RWPE2 (cell line): ENCODE data around the gene AMIGO3.

Experiments
- ATAC-seq: fragments of 200-7000 bp; cut with Tn5 transposase; 3 replicates; pipeline ENCODE4 v1.9.1; 2021; ENCODE audit warnings: low read depth
- DNase-seq: peaks from one replicate; pipeline ENCODE4 v3.0.0-alpha.2; 2020; ENCODE audit warnings: low spot score
- H3K27ac ChIP-seq: fragments of 450-650 bp; 2 replicates; pipeline ENCODE4 v1.5.1; 2017; ENCODE audit warnings: mild to moderate bottlenecking; ENCODE audit not compliant: poor library complexity, severe bottlenecking
- H3K27me3 ChIP-seq: fragments of 250-450 bp; sonication (Bioruptor Pico); 2 replicates; pipeline ENCODE4 v1.5.1; 2021; ENCODE audit warnings: mild to moderate bottlenecking, moderate library complexity; ENCODE audit not compliant: insufficient read depth, poor library complexity, severe bottlenecking
- H3K36me3 ChIP-seq: fragments of 250-450 bp; sonication (Bioruptor Pico); 2 replicates; pipeline ENCODE4 v1.5.1; 2020; ENCODE audit warnings: low read depth, mild to moderate bottlenecking, moderate library complexity
- H3K4me1 ChIP-seq: fragments of 250-450 bp; sonication (Bioruptor Pico); 2 replicates; pipeline ENCODE4 v1.5.1; 2021; ENCODE audit warnings: mild to moderate bottlenecking, moderate library complexity; ENCODE audit not compliant: insufficient read depth, poor library complexity, severe bottlenecking
- H3K4me3 ChIP-seq: fragments of 250-450 bp; sonication (Bioruptor Pico); 2 replicates; pipeline ENCODE4 v1.5.1; 2021; ENCODE audit warnings: mild to moderate bottlenecking, moderate library complexity; ENCODE audit not compliant: severe bottlenecking
- H3K9me3 ChIP-seq: fragments of 250-450 bp; sonication (Bioruptor Pico); 2 replicates; pipeline ENCODE4 v1.5.1; 2021; ENCODE audit warnings: mild to moderate bottlenecking, moderate library complexity; ENCODE audit not compliant: severe bottlenecking
- TF ChIP-seq, protein P1 (sequence below): fragments of 450-650 bp; IDR thresholded peaks from one replicate; pipeline ENCODE4 v1.5.1; 2017; ENCODE audit warnings: mild to moderate bottlenecking, moderate library complexity; ENCODE audit not compliant: poor library complexity, severe bottlenecking

The AMIGO3 gene

DNA sequence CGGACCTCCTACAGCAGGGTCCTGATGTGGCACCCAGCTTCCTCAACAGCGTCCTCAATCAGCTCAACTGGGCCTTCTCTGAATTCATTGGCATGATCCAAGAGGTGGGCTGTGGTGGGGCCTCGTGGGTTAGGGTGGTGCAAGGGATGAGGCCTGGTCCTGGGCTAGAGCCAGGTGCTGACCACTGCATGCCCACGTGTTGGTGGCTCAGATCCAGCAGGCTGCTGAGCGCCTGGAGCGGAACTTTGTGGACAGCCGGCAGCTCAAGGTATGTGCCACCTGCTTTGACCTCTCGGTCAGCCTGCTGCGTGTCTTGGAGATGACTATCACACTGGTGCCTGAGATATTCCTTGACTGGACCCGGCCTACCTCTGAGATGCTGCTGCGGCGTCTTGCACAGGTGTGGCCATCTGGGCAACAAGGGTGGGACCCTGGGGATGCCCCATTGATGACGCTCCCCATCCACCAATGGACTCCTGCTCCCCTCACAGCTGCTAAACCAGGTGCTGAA lies 3.8 kb downstream of the AMIGO3 start:
- peaks cover 3% of the 10 kb centered on the region for H3K36me3 ChIP-seq

DNA sequence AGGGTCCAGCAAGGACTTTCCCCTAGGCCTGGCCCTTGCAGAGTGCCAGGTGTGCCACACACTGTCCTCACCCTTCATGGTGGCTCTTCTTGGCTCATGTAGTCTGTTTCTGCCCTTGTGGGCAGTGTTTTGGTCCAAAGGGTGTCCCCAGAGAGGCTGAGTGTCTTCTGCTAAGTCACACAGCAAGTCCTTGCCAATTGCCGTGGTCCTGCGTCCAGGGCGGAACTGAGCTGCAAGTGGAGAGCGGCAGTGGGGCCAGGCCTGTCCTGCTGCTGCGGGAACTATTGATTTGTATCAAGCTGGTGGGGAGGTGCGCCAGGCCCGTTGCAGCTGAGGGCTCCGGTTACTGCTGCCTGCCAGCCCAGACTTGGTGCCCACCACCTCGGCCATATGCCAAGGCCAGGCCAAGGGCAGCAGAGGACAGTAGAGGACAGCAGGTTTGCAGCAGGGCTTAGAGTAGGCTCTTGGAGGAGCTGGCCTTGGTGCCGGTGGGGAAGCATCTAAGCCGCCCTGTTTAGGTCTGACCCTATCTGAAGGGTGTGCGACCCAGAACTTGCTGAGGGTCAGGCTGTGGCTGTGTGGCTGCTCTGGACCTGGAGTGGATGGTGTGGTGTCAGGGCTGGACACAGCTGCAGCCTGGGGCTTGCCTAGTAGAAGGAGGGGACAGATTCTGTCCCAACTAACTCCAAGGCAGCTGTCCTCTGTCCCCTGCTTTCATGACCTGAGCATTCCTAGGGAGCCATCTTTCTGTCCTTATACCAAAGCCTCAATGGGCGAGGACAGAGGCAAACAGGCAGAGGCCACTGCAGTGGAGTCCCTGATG lies 4.5 kb downstream of the AMIGO3 start:
- Histone ChIP-seq H3K27ac (no peak overlapping the region), H3K4me1 (no peaks in the 10 kb centered on the region), H3K36me3 (no peaks in the 10 kb centered on the region; the same call in 1 of the 2 replicates), H3K27me3 (no peaks in the 10 kb centered on the region), H3K9me3 (no peaks in the 10 kb centered on the region), H3K4me3 (no peak overlapping the region)
- ATAC-seq (no peak), DNase-seq (peak; percentile 48)
- TF ChIP-seq, protein P1, sequence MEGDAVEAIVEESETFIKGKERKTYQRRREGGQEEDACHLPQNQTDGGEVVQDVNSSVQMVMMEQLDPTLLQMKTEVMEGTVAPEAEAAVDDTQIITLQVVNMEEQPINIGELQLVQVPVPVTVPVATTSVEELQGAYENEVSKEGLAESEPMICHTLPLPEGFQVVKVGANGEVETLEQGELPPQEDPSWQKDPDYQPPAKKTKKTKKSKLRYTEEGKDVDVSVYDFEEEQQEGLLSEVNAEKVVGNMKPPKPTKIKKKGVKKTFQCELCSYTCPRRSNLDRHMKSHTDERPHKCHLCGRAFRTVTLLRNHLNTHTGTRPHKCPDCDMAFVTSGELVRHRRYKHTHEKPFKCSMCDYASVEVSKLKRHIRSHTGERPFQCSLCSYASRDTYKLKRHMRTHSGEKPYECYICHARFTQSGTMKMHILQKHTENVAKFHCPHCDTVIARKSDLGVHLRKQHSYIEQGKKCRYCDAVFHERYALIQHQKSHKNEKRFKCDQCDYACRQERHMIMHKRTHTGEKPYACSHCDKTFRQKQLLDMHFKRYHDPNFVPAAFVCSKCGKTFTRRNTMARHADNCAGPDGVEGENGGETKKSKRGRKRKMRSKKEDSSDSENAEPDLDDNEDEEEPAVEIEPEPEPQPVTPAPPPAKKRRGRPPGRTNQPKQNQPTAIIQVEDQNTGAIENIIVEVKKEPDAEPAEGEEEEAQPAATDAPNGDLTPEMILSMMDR, result no peak

More for the DNA sequence above, 3.8 kb downstream of the AMIGO3 start:
- Histone ChIP-seq H3K4me3 (no peak overlapping the region), H3K27ac (no peak overlapping the region), H3K4me1 (no peaks in the 10 kb centered on the region), H3K9me3 (no peaks in the 10 kb centered on the region), H3K27me3 (no peaks in the 10 kb centered on the region)
- ATAC-seq (no peak), DNase-seq (no peak)
- TF ChIP-seq, protein P1, result no peak

DNA sequence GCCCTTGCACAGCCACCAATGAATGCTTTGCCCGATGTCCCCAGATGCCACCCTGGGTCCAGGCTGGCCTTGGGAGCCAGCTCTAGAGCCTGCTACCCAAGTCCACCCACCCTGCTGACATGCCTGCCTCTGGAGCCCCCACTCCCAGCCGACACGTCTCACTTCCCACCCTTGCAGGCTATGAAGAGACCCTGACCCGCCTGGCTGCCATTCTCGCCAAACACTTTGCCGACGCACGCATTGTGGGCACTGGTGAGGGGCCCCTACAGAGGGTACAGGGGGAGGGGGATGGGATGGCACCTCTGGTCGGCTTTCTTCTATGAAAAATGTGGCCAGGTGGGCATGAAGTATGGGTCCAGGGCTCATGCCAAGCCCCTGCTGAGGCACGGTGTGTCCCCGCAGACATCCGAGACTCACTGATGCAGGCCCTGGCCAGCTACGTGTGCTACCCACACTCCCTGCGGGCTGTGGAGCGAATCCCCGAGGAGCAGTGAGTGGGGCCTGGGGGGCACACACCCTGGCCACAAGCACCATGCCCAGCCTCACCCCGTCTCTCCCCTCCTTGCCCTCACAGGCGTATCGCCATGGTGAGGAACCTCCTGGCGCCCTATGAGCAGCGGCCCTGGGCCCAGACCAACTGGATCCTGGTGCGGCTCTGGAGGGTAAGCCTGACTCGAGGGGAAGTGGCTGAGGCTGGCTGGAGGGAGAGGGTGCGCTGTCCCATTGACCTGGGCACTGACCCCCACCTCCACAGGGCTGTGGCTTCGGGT lies 6.0 kb downstream of the AMIGO3 start:
- Histone ChIP-seq H3K4me1 (no peaks in the 10 kb centered on the region), H3K27ac (no peak overlapping the region), H3K4me3 (no peak overlapping the region), H3K36me3 (no peaks in the 10 kb centered on the region; the same call in 1 of the 2 replicates), H3K9me3 (no peaks in the 10 kb centered on the region), H3K27me3 (no peaks in the 10 kb centered on the region)
- ATAC-seq, result no peak
- TF ChIP-seq, protein P1, result no peak
- DNase-seq, result peak; percentile 56

DNA sequence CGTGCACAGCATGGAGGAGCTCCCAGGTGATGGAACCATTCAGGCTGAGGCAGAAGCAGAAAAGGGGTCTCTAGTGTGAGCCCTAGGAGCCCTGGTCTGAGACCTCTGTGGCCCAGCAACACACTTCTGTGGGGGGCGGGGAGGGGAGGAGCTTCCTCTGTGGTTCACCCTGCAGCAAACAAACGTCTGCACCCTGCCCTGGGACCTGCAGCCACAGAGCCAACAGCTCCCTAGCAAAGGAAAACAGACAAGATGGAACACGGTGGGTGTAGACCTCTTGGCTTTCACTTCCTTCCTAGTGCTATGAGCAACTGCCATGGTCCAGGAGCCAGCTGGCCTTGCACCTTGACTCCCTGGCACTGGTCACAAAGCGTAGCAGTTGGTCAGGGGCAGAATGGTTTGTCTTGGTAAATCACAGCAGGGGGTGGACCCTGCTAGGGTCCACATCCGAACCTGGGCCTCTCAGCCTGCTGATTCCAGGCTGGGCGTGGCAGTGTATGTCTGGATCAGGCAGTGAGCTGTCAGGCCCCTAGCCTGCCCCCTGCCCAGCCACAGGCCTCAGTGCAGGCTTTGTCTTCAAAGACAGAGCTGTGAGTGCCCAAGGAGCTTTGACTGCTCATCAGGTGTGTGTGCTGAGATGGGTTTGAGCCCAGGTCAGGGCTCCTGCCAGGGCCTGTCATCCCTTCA lies 6.7 kb downstream of the AMIGO3 start:
- Histone ChIP-seq H3K4me1 (no peaks in the 10 kb centered on the region), H3K27me3 (no peaks in the 10 kb centered on the region), H3K9me3 (no peaks in the 10 kb centered on the region), H3K36me3 (no peaks in the 10 kb centered on the region; the same call in 1 of the 2 replicates), H3K4me3 (no peak overlapping the region), H3K27ac (no peak overlapping the region)
- TF ChIP-seq, protein P1, result no peak
- ATAC-seq (no peak), DNase-seq (no peak)
